GM19035 (cell line): Measurements from ENCODE around the gene BEND5.
A peak's percentile ranks its signal among the peaks of the same experiment; 100 is the strongest.

Experiments
- ATAC-seq: cut with Tn5 transposase; IDR thresholded peaks from one replicate; pipeline ENCODE4 v1.9.1; 2021; ENCODE audit not compliant: unreplicated experiment

Gene BEND5

GRCh38 chr1:48726139-48726538 lies 50.6 kb downstream of the BEND5 start:
- ATAC-seq: no peak

- ATAC-seq: no peak
Measured at GRCh38 chr1:48725341-48726046, 51.2 kb downstream of the BEND5 start.

- no peak for ATAC-seq
Measured at GRCh38 chr1:48720929-48721328, 55.8 kb downstream of the BEND5 start.

- ATAC-seq: no peak
Measured at GRCh38 chr1:48718705-48719104, 58.0 kb downstream of the BEND5 start.

- no peak for ATAC-seq
Measured at GRCh38 chr1:48718116-48718630, 58.5 kb downstream of the BEND5 start.

GRCh38 chr1:48717082-48717481 lies 59.6 kb downstream of the BEND5 start:
- ATAC-seq: no peak

GRCh38 chr1:48715921-48716320 lies 60.8 kb downstream of the BEND5 start:
- no peak for ATAC-seq

- no peak for ATAC-seq
Measured at GRCh38 chr1:48710915-48711314, 65.8 kb downstream of the BEND5 start.

GRCh38 chr1:48710318-48710717 lies 66.4 kb downstream of the BEND5 start:
- no peak for ATAC-seq

GRCh38 chr1:48704736-48705135 lies 72.0 kb downstream of the BEND5 start:
- ATAC-seq: no peak

- ATAC-seq: no peak
Measured at GRCh38 chr1:48701445-48701844, 75.2 kb downstream of the BEND5 start.

- ATAC-seq: peak; percentile 69
Measured at GRCh38 chr1:48697066-48697707, 79.5 kb downstream of the BEND5 start.

GRCh38 chr1:48695161-48695560 lies 81.5 kb downstream of the BEND5 start:
- ATAC-seq: no peak

- no peak for ATAC-seq
Measured at GRCh38 chr1:48693674-48694320, 82.9 kb downstream of the BEND5 start.

- ATAC-seq: no peak
Measured at GRCh38 chr1:48693180-48693579, 83.5 kb downstream of the BEND5 start.

- no peak for ATAC-seq
Measured at GRCh38 chr1:48692235-48692634, 84.5 kb downstream of the BEND5 start.

- no peak for ATAC-seq
Measured at GRCh38 chr1:48691429-48692001, 85.2 kb downstream of the BEND5 start.

GRCh38 chr1:48688102-48688760 lies 88.5 kb downstream of the BEND5 start:
- ATAC-seq: peak; percentile 74

GRCh38 chr1:48687282-48688045 lies 89.2 kb downstream of the BEND5 start:
- ATAC-seq: no peak

GRCh38 chr1:48686159-48686558 lies 90.5 kb downstream of the BEND5 start:
- no peak for ATAC-seq
